Thyroid gland (tissue), 4 donors: ENCODE data around the gene ARHGAP15. TPM values are rescaled to one million over a fixed set of nuclear protein-coding genes. Genes with fewer than 3 reads are reported as not detected.

Experiments
- DNase-seq, 2 donors: peaks; one replicate each; pipeline ENCODE4 v3.0.0-alpha.2; 2019
- H3K27ac ChIP-seq, 3 donors: fragments of 200-600 bp; sonication (generic); 1 replicate in 2 of 3; 2 replicates in 1 of 3; pipeline ENCODE4 v1.5.1; 2016 to 2019; ENCODE audit warnings: mild to moderate bottlenecking in 1 of 3, moderate library complexity in 1 of 3
- H3K27me3 ChIP-seq: fragments of 200-600 bp; sonication (generic); one replicate; pipeline ENCODE4 v1.5.1; 2019
- H3K36me3 ChIP-seq, 2 donors: fragments of 200-600 bp; sonication (generic); one replicate each; pipeline ENCODE4 v1.5.1; 2016 to 2019
- H3K4me1 ChIP-seq, 2 donors: fragments of 200-600 bp; sonication (generic); one replicate each; pipeline ENCODE4 v1.5.1; 2017 to 2019
- H3K4me3 ChIP-seq, 3 donors: fragments of 200-600 bp; sonication (generic); replicated peaks in 1 of 3; 1 replicate in 2 of 3; 2 replicates in 1 of 3; pipeline ENCODE4 v1.5.1; 2016; ENCODE audit warnings: mild to moderate bottlenecking in 1 of 3
- H3K9me3 ChIP-seq: fragments of 200-600 bp; sonication (generic); one replicate; pipeline ENCODE4 v1.5.1; 2017
- POLR2A ChIP-seq, 2 donors: fragments of 450-650 bp; IDR thresholded peaks; one replicate each; pipeline ENCODE4 v1.6.1; 2017; ENCODE audit warnings: antibody characterized with exemption in 2 of 2, mild to moderate bottlenecking in 2 of 2, moderate library complexity in 1 of 2
- whole genome bisulfite sequencing, 2 donors: methylation state at CpG; one replicate each; pipeline ENCODE4 v1.1.5; 2017; 5-methylcytosine and 5-hydroxymethylcytosine counted together
- intact Hi-C: fragments of 100-400 bp; cut with DNase I; formaldehyde crosslinking; loops from one replicate; pipeline ENCODE4 v1.15.1; 2023
- total RNA-seq, 4 donors: library from RNA; depleted of rRNA; stranded (reverse); fragments of >200 nt; gene quantifications; one replicate each; pipeline ENCODE4 v1.2.3, GENCODE V29; 2016
- TF ChIP-seq, protein P1 (sequence below), 6 experiments: fragments of 200-600 bp in 3 of 6; fragments of 450-650 bp in 3 of 6; sonication (generic) in 3 of 6; IDR thresholded peaks; one replicate each; pipeline ENCODE4 v1.5.1; 2016 to 2019; ENCODE audit warnings: antibody characterized with exemption in 6 of 6, mild to moderate bottlenecking in 2 of 6, inconsistent platforms in 1 of 6, moderate library complexity in 1 of 6

The ARHGAP15 gene
- total RNA-seq, 4 donors from 2014 or later = 9.8 to 24.4 (median 11.9) TPM

DNA sequence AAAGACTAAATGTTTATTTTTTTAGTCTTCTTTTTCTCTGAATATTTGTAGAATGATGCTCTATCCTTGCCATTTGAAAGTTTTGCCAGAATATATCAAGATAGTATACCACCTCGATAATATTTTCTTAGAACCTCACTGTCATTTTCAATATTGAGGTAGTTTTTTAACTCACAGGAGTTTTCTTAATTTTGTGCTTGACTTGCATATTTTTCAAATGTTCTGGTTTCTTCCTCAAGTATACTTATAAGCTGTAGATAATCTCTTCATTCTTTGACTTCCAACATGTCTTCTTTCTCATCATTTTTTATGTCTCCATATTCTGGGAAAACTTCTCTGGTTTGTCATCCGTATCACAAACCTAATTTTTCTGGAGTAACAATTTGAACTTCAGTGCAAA is 559.6 kb downstream of the ARHGAP15 start:
- H3K9me3 ChIP-seq = no peaks in the 10 kb centered on the region
- no peaks in the 10 kb centered on the region for H3K36me3 ChIP-seq
- H3K27me3 ChIP-seq = no peaks in the 10 kb centered on the region
- intact Hi-C loops = no loop called here
- no peaks in the 10 kb centered on the region for H3K4me1 ChIP-seq
- 91 to 98% methylated on average over 2 of the region's 2 CpGs for WGBS, 2 donors
- DNase-seq = no peak
- H3K27ac ChIP-seq = no peak overlapping the region
- no peak for TF ChIP-seq POLR2A (IDR thresholded peaks at IDR 0.05)
- TF ChIP-seq, protein P1, sequence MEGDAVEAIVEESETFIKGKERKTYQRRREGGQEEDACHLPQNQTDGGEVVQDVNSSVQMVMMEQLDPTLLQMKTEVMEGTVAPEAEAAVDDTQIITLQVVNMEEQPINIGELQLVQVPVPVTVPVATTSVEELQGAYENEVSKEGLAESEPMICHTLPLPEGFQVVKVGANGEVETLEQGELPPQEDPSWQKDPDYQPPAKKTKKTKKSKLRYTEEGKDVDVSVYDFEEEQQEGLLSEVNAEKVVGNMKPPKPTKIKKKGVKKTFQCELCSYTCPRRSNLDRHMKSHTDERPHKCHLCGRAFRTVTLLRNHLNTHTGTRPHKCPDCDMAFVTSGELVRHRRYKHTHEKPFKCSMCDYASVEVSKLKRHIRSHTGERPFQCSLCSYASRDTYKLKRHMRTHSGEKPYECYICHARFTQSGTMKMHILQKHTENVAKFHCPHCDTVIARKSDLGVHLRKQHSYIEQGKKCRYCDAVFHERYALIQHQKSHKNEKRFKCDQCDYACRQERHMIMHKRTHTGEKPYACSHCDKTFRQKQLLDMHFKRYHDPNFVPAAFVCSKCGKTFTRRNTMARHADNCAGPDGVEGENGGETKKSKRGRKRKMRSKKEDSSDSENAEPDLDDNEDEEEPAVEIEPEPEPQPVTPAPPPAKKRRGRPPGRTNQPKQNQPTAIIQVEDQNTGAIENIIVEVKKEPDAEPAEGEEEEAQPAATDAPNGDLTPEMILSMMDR (IDR thresholded peaks at IDR 0.05) = no peak
- no peak overlapping the region for H3K4me3 ChIP-seq

DNA sequence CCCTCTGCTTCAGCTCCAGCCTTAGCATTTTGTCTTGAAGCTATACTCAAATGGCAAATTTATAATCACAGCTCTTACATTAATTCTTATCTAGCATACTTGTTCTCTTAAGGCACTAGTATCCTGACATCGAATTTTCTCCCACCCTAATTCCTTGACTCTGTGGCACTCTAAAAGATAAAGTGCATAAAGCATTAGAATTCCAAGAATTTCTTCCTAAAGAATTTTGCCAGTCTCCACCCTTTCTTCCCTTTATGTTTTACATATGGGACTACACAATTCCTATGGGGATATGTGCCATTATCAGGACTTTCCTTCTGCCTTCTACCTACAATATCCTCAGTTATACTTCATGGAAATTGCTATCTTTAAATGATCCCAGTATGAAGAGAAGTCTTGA is 560.3 kb downstream of the ARHGAP15 start:
- Histone ChIP-seq H3K36me3 (no peaks in the 10 kb centered on the region), H3K4me1 (no peaks in the 10 kb centered on the region), H3K9me3 (no peaks in the 10 kb centered on the region), H3K27ac (no peak overlapping the region), H3K4me3 (no peak overlapping the region), H3K27me3 (no peaks in the 10 kb centered on the region)
- TF ChIP-seq POLR2A (IDR thresholded peaks at IDR 0.05) = no peak
- TF ChIP-seq, protein P1 (IDR thresholded peaks at IDR 0.05) = no peak
- intact Hi-C loops = no loop called here
- 72 to 78% methylated on average over 1 of the region's 1 CpG for WGBS, 2 donors
- no peak for DNase-seq

DNA sequence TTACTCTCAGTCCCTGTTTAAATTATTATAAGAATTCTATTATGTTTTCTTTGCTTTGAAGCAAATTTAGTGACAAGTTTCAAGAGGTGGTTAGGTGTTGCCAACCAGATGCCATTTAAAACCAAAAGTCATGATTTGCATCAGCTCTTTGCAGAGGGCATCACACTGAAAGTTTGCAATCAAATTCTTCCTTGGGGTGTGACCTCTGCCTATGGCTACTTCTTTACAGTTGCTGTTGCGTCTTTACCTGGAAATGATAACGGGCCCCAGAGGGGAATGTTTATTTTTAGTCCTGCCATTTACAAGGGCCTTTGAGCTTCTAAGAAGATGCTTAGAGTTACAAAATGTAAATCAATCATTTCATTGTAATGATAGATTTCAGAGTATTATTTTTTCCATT is 561.0 kb downstream of the ARHGAP15 start:
- TF ChIP-seq POLR2A (IDR thresholded peaks at IDR 0.05) = no peak
- TF ChIP-seq, protein P1 (IDR thresholded peaks at IDR 0.05) = no peak
- Histone ChIP-seq H3K9me3 (no peaks in the 10 kb centered on the region), H3K27me3 (no peaks in the 10 kb centered on the region), H3K27ac (no peak overlapping the region), H3K4me3 (no peak overlapping the region), H3K4me1 (no peaks in the 10 kb centered on the region), H3K36me3 (no peaks in the 10 kb centered on the region)
- no peak for DNase-seq
- intact Hi-C loops = no loop called here
- 76 to 81% methylated on average over 2 of the region's 2 CpGs for WGBS, 2 donors

DNA sequence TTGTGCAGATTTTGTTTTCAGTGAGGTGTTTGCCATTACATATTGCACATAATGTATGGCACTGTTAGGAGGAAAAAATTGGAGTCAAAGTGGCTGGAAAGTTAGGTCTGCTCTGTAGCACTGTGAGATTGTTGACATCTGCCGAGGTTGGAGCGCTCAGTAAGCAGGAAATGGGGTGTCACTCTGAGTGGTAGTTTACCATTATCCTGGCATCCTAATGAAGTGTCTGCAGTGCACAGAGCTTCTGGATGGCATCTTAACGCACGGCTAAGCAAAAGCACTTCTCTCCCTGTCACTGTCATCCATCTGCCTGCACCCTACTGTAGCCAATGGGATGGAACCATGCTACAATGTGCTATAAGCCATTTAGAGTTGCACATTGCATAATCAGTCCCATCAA is 561.9 kb downstream of the ARHGAP15 start:
- Histone ChIP-seq H3K27ac (no peak overlapping the region), H3K4me3 (no peak overlapping the region), H3K9me3 (no peaks in the 10 kb centered on the region), H3K27me3 (no peaks in the 10 kb centered on the region), H3K4me1 (no peaks in the 10 kb centered on the region), H3K36me3 (no peaks in the 10 kb centered on the region)
- no peak for TF ChIP-seq POLR2A (IDR thresholded peaks at IDR 0.05)
- TF ChIP-seq, protein P1 (IDR thresholded peaks at IDR 0.05) = no peak
- 75 to 79% methylated on average over 4 of the region's 4 CpGs for WGBS, 2 donors
- no peak for DNase-seq
- intact Hi-C loops = no loop called here

DNA sequence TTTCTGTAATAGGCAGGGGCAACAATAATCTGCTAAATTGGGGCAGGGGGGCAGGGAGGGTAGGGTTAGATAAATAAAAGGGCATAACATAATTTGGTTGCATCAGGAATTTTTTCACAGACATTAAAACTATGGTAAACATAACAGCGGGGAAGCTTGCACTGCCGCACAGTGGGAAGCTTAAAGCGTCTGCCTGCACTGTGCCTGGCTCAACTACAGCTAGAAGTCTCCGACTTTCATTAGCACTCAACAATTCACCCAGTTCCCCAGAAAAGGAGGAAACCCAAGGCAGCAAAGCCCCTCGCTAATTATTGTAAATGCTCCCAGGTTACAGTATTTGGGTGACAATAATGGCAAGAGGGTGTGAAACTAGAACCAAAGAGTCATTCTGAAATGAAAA is 562.9 kb downstream of the ARHGAP15 start:
- no peaks in the 10 kb centered on the region for H3K27me3 ChIP-seq
- intact Hi-C loops = no loop called here
- no peak for DNase-seq
- no peak for TF ChIP-seq POLR2A (IDR thresholded peaks at IDR 0.05)
- TF ChIP-seq, protein P1 (IDR thresholded peaks at IDR 0.05) = no peak
- H3K36me3 ChIP-seq = no peaks in the 10 kb centered on the region
- no peaks in the 10 kb centered on the region for H3K4me1 ChIP-seq
- H3K4me3 ChIP-seq = no peak overlapping the region
- no peaks in the 10 kb centered on the region for H3K9me3 ChIP-seq
- no peak overlapping the region for H3K27ac ChIP-seq
- 77 to 82% methylated on average over 5 of the region's 5 CpGs for WGBS, 2 donors
